ENCODE measurements around the gene BCOR. TPM values are rescaled to one million over a fixed set of nuclear protein-coding genes. Genes with fewer than 3 reads are reported as not detected.

The BCOR gene
- total RNA-seq, 1 experiment from 2014 or later, result 48.3 TPM

- BruUV-seq (replicated peaks), result no TSS peak
- intact Hi-C loops (cut with micrococcal nuclease; ENCODE audit: unreplicated experiment) (no loop called here), in situ Hi-C loops (cut with HindIII; ENCODE audit: low pct_unique_long_range_greater_than_20kb, low sequenced_read_pairs) (no loop called here)
- Histone ChIP-seq H3K9me3 (ENCODE audit: control insufficient read depth, insufficient read depth, low read depth, low read length) (no peaks in the 10 kb centered on the region), H3K27ac (ENCODE audit: low read length) (no peak overlapping the region), H3K4me1 (ENCODE audit: control insufficient read depth, insufficient read depth, low read length) (peaks cover 19% of the 10 kb centered on the region), H3K36me3 (ENCODE audit: control insufficient read depth, insufficient read depth, low read length) (no peaks in the 10 kb centered on the region), H3K27me3 (ENCODE audit: control insufficient read depth, insufficient read depth, low read length) (no peaks in the 10 kb centered on the region), H3K4me3 (ENCODE audit: low read depth in 2 of 2, low read length in 2 of 2) (no peak overlapping the region)
- TF ChIP-seq REST (IDR thresholded peaks at IDR 0.05; ENCODE audit: insufficient read depth in 1 of 2, low read depth in 2 of 2, low read length in 1 of 2) (no peak), TCF7L2 (IDR thresholded peaks at IDR 0.05; ENCODE audit: low read depth, low read length) (no peak), SIN3A (IDR thresholded peaks at IDR 0.05; ENCODE audit: borderline replicate concordance, insufficient read depth, low read depth, low read length) (no peak), POLR2AphosphoS5 (IDR thresholded peaks at IDR 0.05; ENCODE audit: low read depth, low read length) (no peak), CTCF (IDR thresholded peaks at IDR 0.05) (no peak)
- POLR2A ChIA-PET, result interaction anchor here (0.6 kb wide), 1 partner anchor 77 kb away, joined by 4 read pairs; no protein-coding TSS in a partner anchor
- CTCF ChIA-PET, result no interaction called here
- ATAC-seq, result no peak
- no peak for DNase-seq (ENCODE audit: low read depth, low spot score)
Observed at GRCh38 chrX:40078489-40079227, 19.1 kb downstream of the BCOR start.

- intact Hi-C loops (cut with micrococcal nuclease; ENCODE audit: unreplicated experiment) (no loop called here), in situ Hi-C loops (cut with HindIII; ENCODE audit: low pct_unique_long_range_greater_than_20kb, low sequenced_read_pairs) (no loop called here)
- H3K27me3 ChIP-seq (ENCODE audit: control insufficient read depth, insufficient read depth, low read length), result no peaks in the 10 kb centered on the region
- ATAC-seq (no peak), DNase-seq (ENCODE audit: low read depth, low spot score) (no peak)
- H3K4me1 ChIP-seq (ENCODE audit: control insufficient read depth, insufficient read depth, low read length), result peaks cover 19% of the 10 kb centered on the region
- CTCF ChIA-PET, result no interaction called here
- H3K9me3 ChIP-seq (ENCODE audit: control insufficient read depth, insufficient read depth, low read depth, low read length), result no peaks in the 10 kb centered on the region
- TF ChIP-seq TCF7L2 (IDR thresholded peaks at IDR 0.05; ENCODE audit: low read depth, low read length), result no peak
- no TSS peak for BruUV-seq (replicated peaks)
- H3K36me3 ChIP-seq (ENCODE audit: control insufficient read depth, insufficient read depth, low read length), result no peaks in the 10 kb centered on the region
- H3K4me3 ChIP-seq (ENCODE audit: low read depth in 2 of 2, low read length in 2 of 2), result no peak overlapping the region
- POLR2A ChIA-PET, result interaction anchor here (0.6 kb wide), 1 partner anchor 78 kb away, joined by 4 read pairs; no protein-coding TSS in a partner anchor
- no peak overlapping the region for H3K27ac ChIP-seq (ENCODE audit: low read length)
Observed at GRCh38 chrX:40077906-40078305, 19.9 kb downstream of the BCOR start.
